ENCODE data around the gene GDF10.

GDF10 gene

GRCh38 chr10:47283101-47283630 is 16.8 kb upstream of the GDF10 start:
- no peak overlapping the region for H3K4me3 ChIP-seq (ENCODE audit: low read depth, low read length)
- no peak for TF ChIP-seq CTCF (IDR thresholded peaks at IDR 0.05; ENCODE audit: low read depth, low read length)

GRCh38 chr10:47283848-47284247 is 16.1 kb upstream of the GDF10 start:
- no peak for TF ChIP-seq CTCF (IDR thresholded peaks at IDR 0.05; ENCODE audit: low read depth, low read length)
- H3K4me3 ChIP-seq (ENCODE audit: low read depth, low read length), result no peak overlapping the region

- TF ChIP-seq CTCF (IDR thresholded peaks at IDR 0.05; ENCODE audit: low read depth, low read length), result no peak
- H3K4me3 ChIP-seq (ENCODE audit: low read depth, low read length), result no peak overlapping the region
These were observed 14.4 kb upstream of the GDF10 start for GRCh38 chr10:47285381-47286115.

GRCh38 chr10:47286116-47286505 is 13.9 kb upstream of the GDF10 start:
- TF ChIP-seq CTCF (IDR thresholded peaks at IDR 0.05; ENCODE audit: low read depth, low read length), result no peak
- H3K4me3 ChIP-seq (ENCODE audit: low read depth, low read length), result no peak overlapping the region

- TF ChIP-seq CTCF (IDR thresholded peaks at IDR 0.05; ENCODE audit: low read depth, low read length), result no peak
- H3K4me3 ChIP-seq (ENCODE audit: low read depth, low read length), result no peak overlapping the region
These were observed 13.2 kb upstream of the GDF10 start for GRCh38 chr10:47286591-47287315.

- H3K4me3 ChIP-seq (ENCODE audit: low read depth, low read length), result no peak overlapping the region
- TF ChIP-seq CTCF (IDR thresholded peaks at IDR 0.05; ENCODE audit: low read depth, low read length), result no peak
These were observed 12.6 kb upstream of the GDF10 start for GRCh38 chr10:47287365-47287802.

- H3K4me3 ChIP-seq (ENCODE audit: low read depth, low read length), result no peak overlapping the region
- no peak for TF ChIP-seq CTCF (IDR thresholded peaks at IDR 0.05; ENCODE audit: low read depth, low read length)
These were observed 12.2 kb upstream of the GDF10 start for GRCh38 chr10:47287805-47288204.

Data from WI38 (cell line).